HepG2 (cell line): Measurements from ENCODE around the gene NDOR1. TPM values are rescaled to one million over a fixed set of nuclear protein-coding genes. Genes with fewer than 3 reads are reported as not detected.

Experiments used
- ARID3A ChIP-seq: IDR thresholded peaks from 2 replicates; pipeline ENCODE4 v1.6.1; 2012; ENCODE audit warnings: low read depth, low read length, improper control_type of control experiment
- DZIP1 ChIP-seq: sonication (generic); formaldehyde crosslinking; IDR thresholded peaks from 2 replicates; pipeline ENCODE4 v1.5.0; 2020; ENCODE audit warnings: mild to moderate bottlenecking, missing genetic modification reagents
- EZH2 ChIP-seq: conservative IDR thresholded peaks from 2 replicates; pipeline ENCODE4 v1.6.1; 2012; ENCODE audit warnings: mild to moderate bottlenecking, low read depth, low read length, moderate library complexity
- JUNB ChIP-seq: sonication (generic); formaldehyde crosslinking; IDR thresholded peaks from 2 replicates; pipeline ENCODE4 v1.8.0; 2022; ENCODE audit warnings: missing genetic modification reagents, mild to moderate bottlenecking, borderline replicate concordance
- NCOA1 ChIP-seq: sonication (generic); formaldehyde crosslinking; IDR thresholded peaks from 2 replicates; pipeline ENCODE4 v1.9.0; 2021; ENCODE audit warnings: missing genetic modification reagents
- NKX3-1 ChIP-seq: sonication (generic); formaldehyde crosslinking; IDR thresholded peaks from 2 replicates; pipeline ENCODE4 v1.5.0; 2020; ENCODE audit warnings: missing genetic modification reagents
- PCBP1 ChIP-seq: fragments of 200-400 bp; formaldehyde crosslinking; IDR thresholded peaks from 2 replicates; pipeline ENCODE4 v1.6.1; 2017; ENCODE audit warnings: mild to moderate bottlenecking, low read depth, low read length, borderline replicate concordance
- RFX1 ChIP-seq: fragments of 450-650 bp; IDR thresholded peaks from 2 replicates; pipeline ENCODE4 v1.6.1; 2017
- SOX13 ChIP-seq, 3 experiments: fragments of 450-650 bp in 1 of 3; sonication (generic) in 1 of 3; formaldehyde crosslinking in 1 of 3; IDR thresholded peaks in 2 of 3; conservative IDR thresholded peaks in 1 of 3; 2 replicates each; pipeline versions ENCODE4 v1.5.0 to v1.6.1; 2016 to 2020; ENCODE audit warnings: antibody characterized with exemption in 1 of 3, mild to moderate bottlenecking in 1 of 3, missing compliant biosample characterization in 1 of 3, missing genetic modification reagents in 1 of 3, moderate library complexity in 1 of 3
- SSRP1 ChIP-seq: IDR thresholded peaks from 2 replicates; pipeline ENCODE4 v1.6.1; 2016; ENCODE audit warnings: control low read depth
- ZFX ChIP-seq: sonication (generic); formaldehyde crosslinking; IDR thresholded peaks from 2 replicates; pipeline ENCODE4 v1.4.0; 2020; ENCODE audit warnings: mild to moderate bottlenecking, low read depth, missing genetic modification reagents, moderate library complexity
- ZHX2 ChIP-seq, 2 experiments: sonication (generic) in 1 of 2; formaldehyde crosslinking in 1 of 2; IDR thresholded peaks; 2 replicates each; pipeline versions ENCODE4 v1.6.1 to v1.9.0; 2014 to 2022; ENCODE audit warnings: antibody characterized with exemption in 1 of 2, borderline replicate concordance in 1 of 2, inconsistent platforms in 1 of 2, low read depth in 1 of 2, missing genetic modification reagents in 1 of 2
- ZNF44 ChIP-seq: sonication (generic); formaldehyde crosslinking; IDR thresholded peaks from 2 replicates; pipeline ENCODE4 v1.5.1; 2020; ENCODE audit warnings: mild to moderate bottlenecking, missing genetic modification reagents
- ZNF564 ChIP-seq: sonication (generic); formaldehyde crosslinking; IDR thresholded peaks from 2 replicates; pipeline ENCODE4 v1.8.1; 2023; ENCODE audit warnings: mild to moderate bottlenecking, missing genetic modification reagents
- ZNF639 ChIP-seq: conservative IDR thresholded peaks from 2 replicates; pipeline ENCODE4 v1.6.1; 2018; ENCODE audit warnings: missing genetic modification reagents
- polyA plus RNA-seq, 8 experiments: library from polyadenylated mRNA; depleted of rRNA in 3 of 8; stranded (reverse) in 7 of 8; unstranded in 1 of 8; fragments of >200 nt; fragmentation: Illumina TruSeq in 4 of 8; extraction: Trizol in 4 of 8; gene quantifications; 2 replicates each; pipeline versions ENCODE4 v1.2.1 to v1.2.3, GENCODE V29; 2011 to 2016; ENCODE audit warnings: low read depth in 4 of 8, missing spikeins in 1 of 8, mixed read lengths in 1 of 8; ENCODE audit not compliant: insufficient read depth in 1 of 8
- total RNA-seq, 5 experiments: library from RNA; depleted of rRNA; stranded (reverse); fragments of >200 nt; fragmentation: Illumina TruSeq; extraction: Trizol; gene quantifications; 2 replicates each; pipeline ENCODE4 v1.2.3, GENCODE V29; 2016; ENCODE audit warnings: low read depth in 1 of 5

The NDOR1 gene
- total and polyA plus RNA-seq, 2 of the 13 experiments (the other 11 are each of a cell fraction or from before 2014, with no cell fraction given) = 3.6 to 8.7 TPM

- TF ChIP-seq ZHX2 (IDR thresholded peaks at IDR 0.05; ENCODE audit: low read depth) (peak; percentile 96), ZHX2 (CRISPR knock-in tag; IDR thresholded peaks at IDR 0.05; ENCODE audit: borderline replicate concordance) (peak; percentile 63; the same call in 1 of the 2 replicates), RFX1 (no peak), JUNB (CRISPR knock-in tag) (no peak), ZNF564 (CRISPR knock-in tag) (0 out of 2 replicates have a peak, but pooled peaks have one; percentile 47), PCBP1 (no peak), NKX3-1 (CRISPR knock-in tag) (0 out of 2 replicates have a peak, but pooled peaks have one; percentile 28), NCOA1 (CRISPR knock-in tag) (no peak), SSRP1 (CRISPR knock-in tag) (no peak), ARID3A (no peak), SOX13 (IDR thresholded peaks at IDR 0.05) (no peak), SOX13 (CRISPR knock-in tag; conservative IDR thresholded peaks at IDR 0.05 in 1 of 2, IDR thresholded peaks at IDR 0.05 in 1 of 2) (peak in 1 of 2 experiments; percentile 32; a peak in 1 of 4 replicates), ZFX (CRISPR knock-in tag) (peak; percentile 94), EZH2 (no peak), ZNF44 (CRISPR knock-in tag) (peak; percentile 68; the same call in 1 of the 2 replicates), DZIP1 (CRISPR knock-in tag) (no peak), ZNF639 (CRISPR knock-in tag) (no peak)
Measured at GRCh38 chr9:137205126-137206069, at the start of gene NDOR1, which contains the start of gene TMEM203 (continued).
